Measurements from ENCODE around the gene POTEH.
"Not testable (repeated sequence)": the region's sequence is repeated elsewhere in the genome, so short reads cannot be mapped to it uniquely, and the experiment has no call there.

DNA sequence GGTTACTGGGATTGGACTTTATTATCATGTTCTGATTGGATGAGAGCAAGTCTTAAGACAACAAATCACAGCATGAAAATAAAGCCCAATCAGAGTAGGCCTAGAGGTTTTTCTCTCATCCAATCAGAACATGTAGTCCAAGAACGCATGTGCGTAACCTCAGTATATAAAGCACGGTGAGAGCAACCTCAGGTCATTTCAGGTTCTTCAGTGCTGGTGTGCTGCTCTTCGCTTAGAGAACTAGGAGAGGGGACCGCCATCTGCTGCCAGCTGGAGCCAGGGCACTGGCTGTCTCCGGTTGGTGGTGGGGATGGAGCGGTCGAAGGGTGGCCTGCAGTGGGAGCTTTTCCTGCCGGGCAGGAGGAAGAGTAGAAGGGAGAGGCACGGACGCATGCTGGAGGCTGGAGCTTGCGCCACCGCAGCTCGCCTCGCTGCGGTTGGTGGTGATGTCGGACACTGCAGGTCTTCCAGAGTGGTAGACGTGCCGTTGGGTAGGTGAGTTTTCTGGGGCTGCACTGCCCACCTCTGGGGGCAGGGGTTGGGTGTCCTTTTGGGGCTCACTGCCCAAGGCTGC is 47.5 kb upstream of the POTEH start:
- not testable (repeated sequence) for TF ChIP-seq POLR2AphosphoS5 (IDR thresholded peaks at IDR 0.05; ENCODE audit: borderline replicate concordance, low read depth, low read length); EZH2 (IDR thresholded peaks at IDR 0.05); FOXP2 (optimal IDR thresholded peaks at IDR 0.05; ENCODE audit: control extremely low read depth, extremely low read length, insufficient read depth)

Data from SK-N-MC (cell line).